Psoas muscle (tissue), 8 donors: ENCODE data around the gene KRT1. TPM values are rescaled to one million over a fixed set of nuclear protein-coding genes. Genes with fewer than 3 reads are reported as not detected.

Experiments used
- ATAC-seq, 4 donors: fragments of 200-7000 bp; cut with Tn5 transposase; one replicate each; pipeline ENCODE4 v1.9.1; 2020; ENCODE audit warnings: moderate library complexity in 3 of 4, mild to moderate bottlenecking in 2 of 4
- DNase-seq, 2 donors: peaks; one replicate each; pipeline ENCODE4 v3.0.0-alpha.2; 2020
- H3K27ac ChIP-seq: fragments of 200-600 bp; one replicate; pipeline ENCODE4 v1.8.0; 2022
- H3K27me3 ChIP-seq, 3 donors: fragments of 200-600 bp in 1 of 3; one replicate each; pipeline versions ENCODE4 v1.6.1 to v1.8.0; 2013 to 2022; ENCODE audit warnings: low read length in 2 of 3, mild to moderate bottlenecking in 2 of 3, moderate library complexity in 1 of 3; ENCODE audit not compliant: insufficient read depth in 3 of 3
- H3K36me3 ChIP-seq, 2 donors: fragments of 200-600 bp in 1 of 2; one replicate each; pipeline versions ENCODE4 v1.6.1 to v1.8.0; 2013 to 2022; ENCODE audit warnings: low read depth in 1 of 2, mild to moderate bottlenecking in 1 of 2, moderate library complexity in 1 of 2; ENCODE audit not compliant: insufficient read depth in 1 of 2
- H3K4me1 ChIP-seq: fragments of 200-600 bp; one replicate; pipeline ENCODE4 v1.8.0; 2022
- H3K4me3 ChIP-seq: fragments of 200-600 bp; one replicate; pipeline ENCODE4 v1.8.0; 2022; ENCODE audit warnings: mild to moderate bottlenecking
- H3K9me3 ChIP-seq: fragments of 200-600 bp; one replicate; pipeline ENCODE4 v1.8.0; 2022
- CTCF ChIP-seq: fragments of 200-600 bp; IDR thresholded peaks from one replicate; pipeline ENCODE4 v1.8.0; 2022; ENCODE audit warnings: antibody characterized with exemption
- WGBS, 3 donors: extraction: QIAGEN DNeasy Blood & Tissue Kit; methylation state at CpG; one replicate each; pipeline versions ENCODE4 v1.1.6 to v1.1.7; 2013; 5-methylcytosine and 5-hydroxymethylcytosine counted together
- intact Hi-C, 2 donors: fragments of 100-400 bp; cut with DNase I; formaldehyde crosslinking; loops; one replicate each; pipeline versions ENCODE4 v1.11.0 to v1.14.2; 2022
- polyA plus RNA-seq, 3 donors: library from polyadenylated mRNA; stranded (reverse); fragments of 200-250 nt; gene quantifications; one replicate each; pipeline ENCODE4 v1.2.3, GENCODE V29; 2013
- total RNA-seq, 4 donors: library from RNA; stranded (reverse); fragmentation: NEBNext Ultra II Directional in 2 of 4; extraction: Animal tissue kit (Norgen Biotek cat#: 25700) in 2 of 4; gene quantifications; one replicate each; pipeline versions ENCODE4 v1.2.1 to v1.2.4, GENCODE V29; 2021 to 2023
- donor health status: healthy with polysubstance abuse.
- donor health status: DM: no; HTN: no; CAD: no; lungs with moderate emphysema.
- donor health status: Bipolar disorder and iron deficiency.
- donor health status: healthy.
- donor health status: DM: yes; HTN: yes; CAD: no.
- donor health status: DM: no; HTN: no; CAD: no.
- donor health status: DM: no; HTN: no; CAD: no.
- donor health status: DM: yes; HTN: yes; CAD: no.

KRT1 gene
- total and polyA plus RNA-seq, 7 donors = 0.13 to 1.1 (median 0.20) TPM; not detected in 3

GRCh38 chr12:52683575-52684300 is 3.5 kb upstream of the KRT1 start:
- whole genome bisulfite sequencing, 3 donors = 79 to 85% (median 84%) methylated on average over 12 of the region's 12 CpGs
- no peak overlapping the region for H3K27ac ChIP-seq
- H3K9me3 ChIP-seq = no peaks in the 10 kb centered on the region
- no peaks in the 10 kb centered on the region for H3K36me3 ChIP-seq
- DNase-seq (no peak), ATAC-seq (no peak)
- H3K27me3 ChIP-seq = peaks cover 0 to 21% (median 5%) of the 10 kb centered on the region in 3 donors
- no peak for TF ChIP-seq CTCF
- intact Hi-C loops = no loop called here
- no peak overlapping the region for H3K4me3 ChIP-seq
- no peaks in the 10 kb centered on the region for H3K4me1 ChIP-seq

GRCh38 chr12:52682938-52683574 is 2.8 kb upstream of the KRT1 start:
- Histone ChIP-seq H3K27me3 (peaks cover 0 to 20% (median 1%) of the 10 kb centered on the region in 3 donors), H3K36me3 (no peaks in the 10 kb centered on the region), H3K4me1 (no peaks in the 10 kb centered on the region), H3K4me3 (no peak overlapping the region), H3K27ac (no peak overlapping the region), H3K9me3 (no peaks in the 10 kb centered on the region)
- DNase-seq (no peak), ATAC-seq (peak in 1 of 4 donors; percentile 43)
- no peak for TF ChIP-seq CTCF
- 56 to 67% (median 66%) methylated on average over 4 of the region's 4 CpGs for WGBS, 3 donors
- intact Hi-C loops = no loop called here

- H3K36me3 ChIP-seq = no peaks in the 10 kb centered on the region
- WGBS, 3 donors = 25 to 57% (median 36%) methylated on average over 2 of the region's 2 CpGs
- no peaks in the 10 kb centered on the region for H3K4me1 ChIP-seq
- ATAC-seq (peak in 1 of 4 donors; percentile 42), DNase-seq (no peak)
- TF ChIP-seq CTCF = no peak
- no peak overlapping the region for H3K27ac ChIP-seq
- intact Hi-C loops = no loop called here
- H3K27me3 ChIP-seq = peaks cover 0 to 15% (median 1%) of the 10 kb centered on the region in 3 donors
- no peak overlapping the region for H3K4me3 ChIP-seq
- H3K9me3 ChIP-seq = no peaks in the 10 kb centered on the region
These were observed 2.1 kb upstream of the KRT1 start for GRCh38 chr12:52682381-52682660.

- H3K27me3 ChIP-seq = peaks cover 0 to 9% (median 1%) of the 10 kb centered on the region in 3 donors
- intact Hi-C loops = no loop called here
- H3K27ac ChIP-seq = no peak overlapping the region
- TF ChIP-seq CTCF = no peak
- H3K4me3 ChIP-seq = no peak overlapping the region
- no peaks in the 10 kb centered on the region for H3K9me3 ChIP-seq
- no peaks in the 10 kb centered on the region for H3K36me3 ChIP-seq
- ATAC-seq = no peak
- no peak for DNase-seq
- no peaks in the 10 kb centered on the region for H3K4me1 ChIP-seq
- WGBS, 3 donors = 67 to 83% (median 79%) methylated on average over 12 of the region's 12 CpGs
These were observed 1.5 kb upstream of the KRT1 start for GRCh38 chr12:52681526-52682380.
